ENCODE results near the gene CEP41.

DNA sequence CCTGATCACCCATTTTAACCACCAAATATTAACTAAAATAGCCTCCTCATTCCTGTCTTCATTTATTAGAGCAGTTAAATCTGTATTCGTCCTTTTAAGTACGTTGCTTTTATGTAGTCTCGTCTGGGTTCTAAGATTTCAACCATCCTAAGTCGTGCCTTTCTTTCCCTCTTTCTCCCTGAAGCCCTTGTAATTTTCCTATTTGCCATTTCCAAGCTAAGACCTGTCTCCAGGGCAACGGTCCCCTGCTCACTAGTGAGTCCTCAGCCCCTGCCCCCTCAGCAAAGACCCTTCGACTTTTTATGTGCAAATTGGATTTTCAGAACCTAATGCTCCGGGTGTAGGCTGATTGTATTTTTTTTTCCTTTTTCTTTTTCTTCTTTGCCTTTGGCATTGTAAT lies 35.0 kb upstream of the CEP41 start:
- TF ChIP-seq, protein P1, sequence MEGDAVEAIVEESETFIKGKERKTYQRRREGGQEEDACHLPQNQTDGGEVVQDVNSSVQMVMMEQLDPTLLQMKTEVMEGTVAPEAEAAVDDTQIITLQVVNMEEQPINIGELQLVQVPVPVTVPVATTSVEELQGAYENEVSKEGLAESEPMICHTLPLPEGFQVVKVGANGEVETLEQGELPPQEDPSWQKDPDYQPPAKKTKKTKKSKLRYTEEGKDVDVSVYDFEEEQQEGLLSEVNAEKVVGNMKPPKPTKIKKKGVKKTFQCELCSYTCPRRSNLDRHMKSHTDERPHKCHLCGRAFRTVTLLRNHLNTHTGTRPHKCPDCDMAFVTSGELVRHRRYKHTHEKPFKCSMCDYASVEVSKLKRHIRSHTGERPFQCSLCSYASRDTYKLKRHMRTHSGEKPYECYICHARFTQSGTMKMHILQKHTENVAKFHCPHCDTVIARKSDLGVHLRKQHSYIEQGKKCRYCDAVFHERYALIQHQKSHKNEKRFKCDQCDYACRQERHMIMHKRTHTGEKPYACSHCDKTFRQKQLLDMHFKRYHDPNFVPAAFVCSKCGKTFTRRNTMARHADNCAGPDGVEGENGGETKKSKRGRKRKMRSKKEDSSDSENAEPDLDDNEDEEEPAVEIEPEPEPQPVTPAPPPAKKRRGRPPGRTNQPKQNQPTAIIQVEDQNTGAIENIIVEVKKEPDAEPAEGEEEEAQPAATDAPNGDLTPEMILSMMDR (IDR thresholded peaks at IDR 0.05): no peak
- no peak for TF ChIP-seq POLR2A (IDR thresholded peaks at IDR 0.05)
